Astrocyte (in vitro differentiated cells and primary cell): ENCODE measurements around the gene ANAPC1. TPM values are rescaled to one million over a fixed set of nuclear protein-coding genes. Genes with fewer than 3 reads are reported as not detected.

Experiments used
- DNase-seq: peaks from one replicate; pipeline ENCODE4 v3.0.0-alpha.2; 2010; ENCODE audit warnings: low read depth
- FAIRE-seq: peaks from 2 replicates; lab custom pipeline; 2011; peaks lifted over from hg19 to GRCh38; lab: Jason Lieb, UNC
- H2AFZ ChIP-seq: 2 replicates; pipeline ENCODE4 v1.6.0; 2012; ENCODE audit warnings: low read depth, low read length, inconsistent platforms
- H3K27ac ChIP-seq: 2 replicates; pipeline ENCODE4 v1.5.1; 2011; ENCODE audit warnings: low read depth, low read length, inconsistent platforms
- H3K27me3 ChIP-seq: 2 replicates; pipeline ENCODE4 v1.6.0; 2011; ENCODE audit warnings: low read length, inconsistent platforms; ENCODE audit not compliant: insufficient read depth
- H3K36me3 ChIP-seq: 2 replicates; pipeline ENCODE4 v1.5.1; 2011; ENCODE audit warnings: low read length, inconsistent platforms; ENCODE audit not compliant: insufficient read depth
- H3K4me1 ChIP-seq: 2 replicates; pipeline ENCODE4 v1.5.1; 2011; ENCODE audit warnings: low read length, inconsistent platforms; ENCODE audit not compliant: insufficient read depth
- H3K4me2 ChIP-seq: 2 replicates; pipeline ENCODE4 v1.6.0; 2012; ENCODE audit warnings: low read length, inconsistent platforms
- H3K4me3 ChIP-seq: 2 replicates; pipeline ENCODE4 v1.5.1; 2011; ENCODE audit warnings: low read depth, mild to moderate bottlenecking, low read length, inconsistent platforms; ENCODE audit not compliant: insufficient read depth
- H3K79me2 ChIP-seq: 2 replicates; pipeline ENCODE4 v1.6.0; 2012; ENCODE audit warnings: mild to moderate bottlenecking, low read length, inconsistent platforms; ENCODE audit not compliant: insufficient read depth
- H3K9ac ChIP-seq: 2 replicates; pipeline ENCODE4 v1.6.0; 2012; ENCODE audit warnings: mild to moderate bottlenecking, low read length, inconsistent platforms
- H3K9me3 ChIP-seq: 2 replicates; pipeline ENCODE4 v1.5.1; 2012; ENCODE audit warnings: low read depth, mild to moderate bottlenecking, low read length, inconsistent platforms; ENCODE audit not compliant: insufficient read depth
- H4K20me1 ChIP-seq: 2 replicates; pipeline ENCODE4 v1.6.0; 2012; ENCODE audit warnings: low read length, inconsistent platforms; ENCODE audit not compliant: insufficient read depth
- H3K27ac Mint-ChIP-seq: one replicate; pipeline ENCODE4 v1.8.0; 2021; ENCODE audit warnings: mild to moderate bottlenecking, mixed read lengths; ENCODE audit not compliant: unreplicated experiment
- H3K27me3 Mint-ChIP-seq: one replicate; pipeline ENCODE4 v1.8.0; 2021; ENCODE audit warnings: low read depth, mixed read lengths; ENCODE audit not compliant: unreplicated experiment
- H3K36me3 Mint-ChIP-seq: one replicate; pipeline ENCODE4 v1.8.0; 2021; ENCODE audit warnings: low read depth, mixed read lengths; ENCODE audit not compliant: unreplicated experiment
- H3K4me1 Mint-ChIP-seq: one replicate; pipeline ENCODE4 v1.8.0; 2021; ENCODE audit warnings: low read depth, mixed read lengths; ENCODE audit not compliant: unreplicated experiment
- H3K4me3 Mint-ChIP-seq: one replicate; pipeline ENCODE4 v1.8.0; 2021; ENCODE audit warnings: mild to moderate bottlenecking, moderate library complexity, mixed read lengths; ENCODE audit not compliant: unreplicated experiment
- H3K9me3 Mint-ChIP-seq: one replicate; pipeline ENCODE4 v1.8.0; 2021; ENCODE audit warnings: mild to moderate bottlenecking, mixed read lengths; ENCODE audit not compliant: unreplicated experiment
- EZH2 ChIP-seq: IDR thresholded peaks from 2 replicates; pipeline ENCODE4 v1.6.1; 2012; ENCODE audit warnings: mild to moderate bottlenecking, low read length, inconsistent platforms; ENCODE audit not compliant: insufficient read depth
- total RNA-seq: library from RNA; stranded (reverse); gene quantifications from 2 replicates; pipeline ENCODE4 v1.2.1, GENCODE V29; 2021
- TF ChIP-seq, protein P1 (sequence below): IDR thresholded peaks from 2 replicates; pipeline ENCODE4 v1.5.1; 2011; ENCODE audit warnings: low read depth, mild to moderate bottlenecking, inconsistent platforms, low read length, moderate library complexity; ENCODE audit not compliant: insufficient read depth

ANAPC1 gene
- total RNA-seq, 1 donor from 2014 or later, result 40.7 TPM

DNA sequence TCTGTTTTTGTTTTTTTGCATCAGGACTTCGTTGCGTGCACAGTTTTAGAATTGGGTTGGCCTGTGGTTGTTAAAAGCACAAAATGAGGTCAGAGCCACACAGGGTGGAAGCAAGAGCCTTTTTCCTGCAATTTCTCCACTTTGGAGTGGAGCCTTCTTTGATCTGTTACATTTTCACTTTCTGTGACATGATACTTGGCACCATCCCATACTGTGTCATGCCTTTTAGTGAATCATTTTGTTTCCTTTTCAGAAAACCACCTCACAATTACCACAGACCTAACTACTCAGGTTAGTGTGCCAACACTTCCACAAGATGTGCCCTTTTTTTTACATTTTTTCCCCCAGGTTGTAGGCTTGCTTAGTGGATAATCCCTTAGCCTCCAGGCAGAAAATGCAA lies 46.9 kb upstream of the ANAPC1 start:
- Histone ChIP-seq H3K36me3 (no peaks in the 10 kb centered on the region), H4K20me1 (no peaks in the 10 kb centered on the region), H3K27me3 (peaks cover 6% of the 10 kb centered on the region), H3K4me3 (no peak overlapping the region), H3K4me2 (peak overlapping the region; percentile 32), H3K4me1 (peaks cover 8% of the 10 kb centered on the region), H3K79me2 (no peaks in the 10 kb centered on the region), H3K9me3 (no peaks in the 10 kb centered on the region), H3K9ac (no peak overlapping the region), H2AFZ (no peak overlapping the region), H3K27ac (no peak overlapping the region)
- DNase-seq (peak; percentile 71), FAIRE-seq (no peak)
- TF ChIP-seq, protein P1, sequence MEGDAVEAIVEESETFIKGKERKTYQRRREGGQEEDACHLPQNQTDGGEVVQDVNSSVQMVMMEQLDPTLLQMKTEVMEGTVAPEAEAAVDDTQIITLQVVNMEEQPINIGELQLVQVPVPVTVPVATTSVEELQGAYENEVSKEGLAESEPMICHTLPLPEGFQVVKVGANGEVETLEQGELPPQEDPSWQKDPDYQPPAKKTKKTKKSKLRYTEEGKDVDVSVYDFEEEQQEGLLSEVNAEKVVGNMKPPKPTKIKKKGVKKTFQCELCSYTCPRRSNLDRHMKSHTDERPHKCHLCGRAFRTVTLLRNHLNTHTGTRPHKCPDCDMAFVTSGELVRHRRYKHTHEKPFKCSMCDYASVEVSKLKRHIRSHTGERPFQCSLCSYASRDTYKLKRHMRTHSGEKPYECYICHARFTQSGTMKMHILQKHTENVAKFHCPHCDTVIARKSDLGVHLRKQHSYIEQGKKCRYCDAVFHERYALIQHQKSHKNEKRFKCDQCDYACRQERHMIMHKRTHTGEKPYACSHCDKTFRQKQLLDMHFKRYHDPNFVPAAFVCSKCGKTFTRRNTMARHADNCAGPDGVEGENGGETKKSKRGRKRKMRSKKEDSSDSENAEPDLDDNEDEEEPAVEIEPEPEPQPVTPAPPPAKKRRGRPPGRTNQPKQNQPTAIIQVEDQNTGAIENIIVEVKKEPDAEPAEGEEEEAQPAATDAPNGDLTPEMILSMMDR, result no peak
- TF ChIP-seq EZH2, result no peak
- no peak overlapping the region for H3K4me3 Mint-ChIP-seq
- peaks cover 9% of the 10 kb centered on the region for H3K36me3 Mint-ChIP-seq
- H3K27ac Mint-ChIP-seq, result no peak overlapping the region
- no peaks in the 10 kb centered on the region for H3K27me3 Mint-ChIP-seq
- peaks cover 21% of the 10 kb centered on the region for H3K4me1 Mint-ChIP-seq
- H3K9me3 Mint-ChIP-seq, result peaks cover 3% of the 10 kb centered on the region

DNA sequence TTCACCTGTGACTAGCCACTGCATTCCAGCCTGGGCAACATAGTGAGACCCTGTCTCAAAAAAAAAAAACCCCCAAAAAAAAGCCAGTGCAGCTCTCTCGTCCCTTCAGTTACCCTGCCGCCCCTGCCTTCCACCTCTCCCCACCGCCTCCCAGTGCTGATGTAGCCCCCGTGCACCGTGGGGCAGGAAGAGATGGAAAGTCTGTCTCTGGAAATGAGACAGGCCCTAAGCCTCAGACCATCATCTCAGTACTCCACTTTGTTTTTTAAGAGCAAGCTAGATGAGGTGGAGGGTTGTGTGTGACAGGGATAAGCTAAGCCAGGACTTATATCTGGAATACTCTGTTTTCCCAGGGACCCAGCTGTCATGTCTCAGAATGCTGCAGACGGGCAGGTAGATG lies 46.4 kb upstream of the ANAPC1 start:
- no peak overlapping the region for H3K9ac ChIP-seq
- no peak for TF ChIP-seq EZH2
- H3K27ac ChIP-seq, result no peak overlapping the region
- FAIRE-seq (no peak), DNase-seq (no peak)
- H3K36me3 ChIP-seq, result no peaks in the 10 kb centered on the region
- H2AFZ ChIP-seq, result no peak overlapping the region
- Mint-ChIP-seq H3K4me1 (peaks cover 21% of the 10 kb centered on the region), H3K27ac (no peak overlapping the region), H3K4me3 (no peak overlapping the region), H3K36me3 (peaks cover 9% of the 10 kb centered on the region), H3K27me3 (no peaks in the 10 kb centered on the region), H3K9me3 (peaks cover 3% of the 10 kb centered on the region)
- H4K20me1 ChIP-seq, result no peaks in the 10 kb centered on the region
- H3K9me3 ChIP-seq, result no peaks in the 10 kb centered on the region
- H3K27me3 ChIP-seq, result peaks cover 6% of the 10 kb centered on the region
- no peaks in the 10 kb centered on the region for H3K79me2 ChIP-seq
- no peak overlapping the region for H3K4me3 ChIP-seq
- H3K4me1 ChIP-seq, result peaks cover 8% of the 10 kb centered on the region
- H3K4me2 ChIP-seq, result peak overlapping the region; percentile 32

DNA sequence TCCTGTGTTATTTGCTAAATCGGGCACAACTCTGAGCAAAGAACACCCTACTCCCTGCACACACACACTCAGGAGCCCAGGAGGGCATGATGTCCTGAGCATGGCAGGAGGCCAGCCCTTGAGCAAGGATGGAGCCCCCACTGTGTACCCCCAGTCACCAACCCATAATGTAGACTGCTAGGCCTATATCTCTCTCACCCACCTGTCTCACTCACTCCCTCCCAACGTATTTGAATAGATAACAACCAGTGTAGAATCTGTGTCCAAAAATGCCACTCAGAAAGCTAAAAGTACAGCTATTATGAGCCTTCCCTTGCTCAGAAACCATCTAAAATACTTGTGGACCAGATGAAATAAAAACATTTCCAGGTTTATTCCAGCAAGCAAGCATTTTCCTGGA lies 43.7 kb upstream of the ANAPC1 start:
- H3K4me3 Mint-ChIP-seq, result no peak overlapping the region
- peaks cover 27% of the 10 kb centered on the region for H3K4me1 Mint-ChIP-seq
- H3K27ac ChIP-seq, result no peak overlapping the region
- no peak for FAIRE-seq
- H3K4me3 ChIP-seq, result no peak overlapping the region
- peaks cover 7% of the 10 kb centered on the region for H3K36me3 Mint-ChIP-seq
- peaks cover 6% of the 10 kb centered on the region for H3K27me3 ChIP-seq
- no peak overlapping the region for H3K4me2 ChIP-seq
- TF ChIP-seq EZH2, result no peak
- TF ChIP-seq, protein P1, result no peak
- H3K79me2 ChIP-seq, result no peaks in the 10 kb centered on the region
- no peaks in the 10 kb centered on the region for H3K9me3 ChIP-seq
- H3K9me3 Mint-ChIP-seq, result no peaks in the 10 kb centered on the region
- no peak for DNase-seq
- no peaks in the 10 kb centered on the region for H4K20me1 ChIP-seq
- H3K36me3 ChIP-seq, result no peaks in the 10 kb centered on the region
- no peak overlapping the region for H3K9ac ChIP-seq
- no peak overlapping the region for H3K27ac Mint-ChIP-seq
- H3K4me1 ChIP-seq, result peaks cover 8% of the 10 kb centered on the region
- H3K27me3 Mint-ChIP-seq, result no peaks in the 10 kb centered on the region
- H2AFZ ChIP-seq, result no peak overlapping the region
